ENCODE measurements around the gene KRT86. TPM values are rescaled to one million over a fixed set of nuclear protein-coding genes. Genes with fewer than 3 reads are reported as not detected.
A peak's percentile ranks its signal among the peaks of the same experiment; 100 is the strongest.
"Not testable (repeated sequence)": the region's sequence is repeated elsewhere in the genome, so short reads cannot be mapped to it uniquely, and the experiment has no call there.

Gene KRT86
- total RNA-seq, 2 donors from 2014 or later = 0.43 TPM; not detected in 1

GRCh38 chr12:52291267-52291935, 17.0 kb downstream of the KRT86 start, which contains the start of gene KRT81:
TSS of gene KRT81 (minus strand) at chr12:52291534. CDS start at chr12:52291465, 69 bp downstream.
- DNase-seq (ENCODE audit: low spot score) = no peak
- H3K36me3 Mint-ChIP-seq = no peaks in the 10 kb centered on the region
- ATAC-seq = no peak
- H3K4me3 Mint-ChIP-seq = no peak within 1 kb of the TSS
- H3K27me3 Mint-ChIP-seq = peaks cover 0 to 3% of the 10 kb centered on the region in 2 donors
- H3K4me1 Mint-ChIP-seq (ENCODE audit: low read depth in 2 of 2) = peaks cover 48 to 50% of the 10 kb centered on the region in 2 donors
- H3K27ac Mint-ChIP-seq = no peak within 1 kb of the TSS
- H3K9me3 Mint-ChIP-seq = no peaks in the 10 kb centered on the region

GRCh38 chr12:52293926-52294325, 19.5 kb downstream of the KRT86 start:
- Mint-ChIP-seq H3K27me3 (peaks cover 0 to 3% of the 10 kb centered on the region in 2 donors), H3K36me3 (no peaks in the 10 kb centered on the region)
- no peak for DNase-seq (ENCODE audit: low spot score)

GRCh38 chr12:52294803-52295202, 20.4 kb downstream of the KRT86 start:
- ATAC-seq (no peak), DNase-seq (ENCODE audit: low spot score) (no peak)
- no peak overlapping the region for H3K4me3 Mint-ChIP-seq
- H3K27me3 Mint-ChIP-seq = peaks cover 0 to 3% of the 10 kb centered on the region in 2 donors
- H3K9me3 Mint-ChIP-seq = no peaks in the 10 kb centered on the region
- H3K4me1 Mint-ChIP-seq (ENCODE audit: low read depth in 2 of 2) = peaks cover 29 to 35% of the 10 kb centered on the region in 2 donors
- no peaks in the 10 kb centered on the region for H3K36me3 Mint-ChIP-seq
- no peak overlapping the region for H3K27ac Mint-ChIP-seq

More at GRCh38 chr12:52293926-52294325, 19.5 kb downstream of the KRT86 start:
- Mint-ChIP-seq H3K4me1 (ENCODE audit: low read depth in 2 of 2) (peaks cover 29 to 35% of the 10 kb centered on the region in 2 donors), H3K9me3 (no peaks in the 10 kb centered on the region), H3K4me3 (no peak overlapping the region), H3K27ac (no peak overlapping the region)
- no peak for ATAC-seq

GRCh38 chr12:52295663-52296062, 21.2 kb downstream of the KRT86 start:
- Mint-ChIP-seq H3K27me3 (peaks cover 0 to 3% of the 10 kb centered on the region in 2 donors), H3K9me3 (no peaks in the 10 kb centered on the region), H3K36me3 (no peaks in the 10 kb centered on the region), H3K27ac (peak overlapping the region in 1 of 2 donors; percentile 5), H3K4me3 (no peak overlapping the region), H3K4me1 (ENCODE audit: low read depth in 2 of 2) (peaks cover 29 to 35% of the 10 kb centered on the region in 2 donors)
- ATAC-seq (peak; percentile 48 to 66), DNase-seq (ENCODE audit: low spot score) (no peak)

GRCh38 chr12:52296572-52297215, 22.2 kb downstream of the KRT86 start:
- Mint-ChIP-seq H3K9me3 (no peaks in the 10 kb centered on the region), H3K4me3 (no peak overlapping the region), H3K36me3 (no peaks in the 10 kb centered on the region), H3K4me1 (ENCODE audit: low read depth in 2 of 2) (peaks cover 34 to 35% of the 10 kb centered on the region in 2 donors), H3K27me3 (peaks cover 0 to under 1% of the 10 kb centered on the region in 2 donors), H3K27ac (peak overlapping the region in 1 of 2 donors; percentile 5)
- ATAC-seq (no peak), DNase-seq (ENCODE audit: low spot score) (no peak)

GRCh38 chr12:52298677-52299190, 24.3 kb downstream of the KRT86 start:
- ATAC-seq (no peak), DNase-seq (ENCODE audit: low spot score) (no peak)
- Mint-ChIP-seq H3K9me3 (no peaks in the 10 kb centered on the region), H3K27me3 (no peaks in the 10 kb centered on the region), H3K4me1 (ENCODE audit: low read depth in 2 of 2) (peaks cover 27 to 29% of the 10 kb centered on the region in 2 donors), H3K36me3 (no peaks in the 10 kb centered on the region), H3K4me3 (no peak overlapping the region), H3K27ac (no peak overlapping the region)

GRCh38 chr12:52300796-52301691, 26.6 kb downstream of the KRT86 start:
- no peak overlapping the region for H3K4me3 Mint-ChIP-seq
- peaks cover 28% of the 10 kb centered on the region in 2 donors for H3K4me1 Mint-ChIP-seq (ENCODE audit: low read depth in 2 of 2)
- DNase-seq (ENCODE audit: low spot score) (no peak), ATAC-seq (no peak)
- H3K9me3 Mint-ChIP-seq = no peaks in the 10 kb centered on the region
- H3K27me3 Mint-ChIP-seq = no peaks in the 10 kb centered on the region
- no peaks in the 10 kb centered on the region for H3K36me3 Mint-ChIP-seq
- H3K27ac Mint-ChIP-seq = no peak overlapping the region

- not testable (repeated sequence) for H3K36me3 Mint-ChIP-seq; H3K27ac Mint-ChIP-seq; H3K9me3 Mint-ChIP-seq; DNase-seq (ENCODE audit: low spot score); H3K4me3 Mint-ChIP-seq; ATAC-seq; H3K27me3 Mint-ChIP-seq
- H3K4me1 Mint-ChIP-seq (ENCODE audit: low read depth in 2 of 2) = peaks cover 32% of the 10 kb centered on the region in 2 donors
Measured at GRCh38 chr12:52301721-52302120, 27.3 kb downstream of the KRT86 start.

GRCh38 chr12:52302242-52302914, 27.9 kb downstream of the KRT86 start:
- H3K4me1 Mint-ChIP-seq (ENCODE audit: low read depth in 2 of 2) = peaks cover 28 to 34% of the 10 kb centered on the region in 2 donors
- not testable (repeated sequence) for H3K36me3 Mint-ChIP-seq; H3K9me3 Mint-ChIP-seq; H3K4me3 Mint-ChIP-seq; DNase-seq (ENCODE audit: low spot score); H3K27me3 Mint-ChIP-seq; ATAC-seq; H3K27ac Mint-ChIP-seq

- ATAC-seq (peak; percentile 95 to 96), DNase-seq (ENCODE audit: low spot score) (peak; percentile 85)
- H3K4me1 Mint-ChIP-seq (ENCODE audit: low read depth in 2 of 2) = peaks cover 43 to 46% of the 10 kb centered on the region in 2 donors
- not testable (repeated sequence) for H3K36me3 Mint-ChIP-seq, H3K9me3 Mint-ChIP-seq, H3K27me3 Mint-ChIP-seq
- peak overlapping the region; percentile 72 for H3K4me3 Mint-ChIP-seq
- peak overlapping the region; percentile 66 to 73 for H3K27ac Mint-ChIP-seq
Measured at GRCh38 chr12:52304941-52305411, 30.5 kb downstream of the KRT86 start.

- no peak for DNase-seq (ENCODE audit: low spot score)
- no peaks in the 10 kb centered on the region for H3K9me3 Mint-ChIP-seq
- ATAC-seq = no peak
- H3K4me3 Mint-ChIP-seq = peak overlapping the region; percentile 15
- H3K27me3 Mint-ChIP-seq = peaks cover 10 to 21% of the 10 kb centered on the region in 2 donors
- H3K27ac Mint-ChIP-seq = no peak overlapping the region
- peaks cover 39 to 41% of the 10 kb centered on the region in 2 donors for H3K4me1 Mint-ChIP-seq (ENCODE audit: low read depth in 2 of 2)
- H3K36me3 Mint-ChIP-seq = no peaks in the 10 kb centered on the region
Measured at GRCh38 chr12:52305921-52306705, 31.7 kb downstream of the KRT86 start.

- Mint-ChIP-seq H3K4me3 (peak overlapping the region; percentile 15), H3K27ac (no peak overlapping the region), H3K4me1 (ENCODE audit: low read depth in 2 of 2) (peaks cover 39 to 40% of the 10 kb centered on the region in 2 donors), H3K27me3 (peaks cover 10 to 27% of the 10 kb centered on the region in 2 donors), H3K9me3 (no peaks in the 10 kb centered on the region), H3K36me3 (no peaks in the 10 kb centered on the region)
- DNase-seq (ENCODE audit: low spot score) (no peak), ATAC-seq (no peak)
Measured at GRCh38 chr12:52306731-52307130, 32.3 kb downstream of the KRT86 start.

All from natural killer cell treated with Interleukin-12 subunit alpha and Interleukin-12 subunit beta and Interleukin-15 and Interleukin-18, amount 100 ng/mL, for 72 hours (primary cell).